AG20443 (cell line): ENCODE data around the gene ST8SIA5.

Source experiments
- DNase-seq: peaks from one replicate; pipeline ENCODE4 v3.0.0; 2012; ENCODE audit warnings: low spot score, mixed read lengths

Gene ST8SIA5

GRCh38 chr18:46672062-46672970 is 84.5 kb downstream of the ST8SIA5 start:
- no peak for DNase-seq

GRCh38 chr18:46668694-46669093 is 88.2 kb downstream of the ST8SIA5 start:
- DNase-seq: no peak

- DNase-seq: no peak
Measured at GRCh38 chr18:46668135-46668534, 88.7 kb downstream of the ST8SIA5 start.

GRCh38 chr18:46663539-46663938 is 93.3 kb downstream of the ST8SIA5 start:
- no peak for DNase-seq

- peak; percentile 51 for DNase-seq
Measured at GRCh38 chr18:46660957-46661749, 95.7 kb downstream of the ST8SIA5 start.

- DNase-seq: no peak
Measured at GRCh38 chr18:46659484-46659883, 97.4 kb downstream of the ST8SIA5 start.

GRCh38 chr18:46657115-46657955 is 99.5 kb downstream of the ST8SIA5 start, which contains the start of gene LOXHD1:
Gene LOXHD1 (minus strand): TSS chr18:46657220. CDS start chr18:46657033, 187 bp downstream.
- no peak for DNase-seq

GRCh38 chr18:46656326-46657114 is 100.3 kb downstream of the ST8SIA5 start:
- DNase-seq: no peak

GRCh38 chr18:46652372-46652771 is 104.5 kb downstream of the ST8SIA5 start:
- no peak for DNase-seq

- DNase-seq: no peak
Measured at GRCh38 chr18:46650681-46651080, 106.2 kb downstream of the ST8SIA5 start.

GRCh38 chr18:46649071-46649862 is 107.6 kb downstream of the ST8SIA5 start:
- no peak for DNase-seq

- no peak for DNase-seq
Measured at GRCh38 chr18:46646468-46646867, 110.4 kb downstream of the ST8SIA5 start.

GRCh38 chr18:46642561-46642960 is 114.3 kb downstream of the ST8SIA5 start:
- DNase-seq: no peak

GRCh38 chr18:46641917-46642316 is 114.9 kb downstream of the ST8SIA5 start:
- DNase-seq: no peak

GRCh38 chr18:46639386-46639785 is 117.5 kb downstream of the ST8SIA5 start:
- DNase-seq: no peak

- DNase-seq: no peak
Measured at GRCh38 chr18:46636040-46636630, 120.7 kb downstream of the ST8SIA5 start.

- DNase-seq: no peak
Measured at GRCh38 chr18:46632401-46633071, 124.3 kb downstream of the ST8SIA5 start.

- no peak for DNase-seq
Measured at GRCh38 chr18:46630991-46631390, 125.9 kb downstream of the ST8SIA5 start.

GRCh38 chr18:46630160-46630559 is 126.7 kb downstream of the ST8SIA5 start:
- no peak for DNase-seq
